HG03521 (cell line): ENCODE measurements around the gene FBXO42.

ENCODE experiments used
- ATAC-seq: cut with Tn5 transposase; IDR thresholded peaks from one replicate; pipeline ENCODE4 v1.9.1; 2021; ENCODE audit warnings: mild to moderate bottlenecking, moderate library complexity; ENCODE audit not compliant: unreplicated experiment

Gene FBXO42

GRCh38 chr1:16244650-16245285 is 107.5 kb downstream of the FBXO42 start:
- no peak for ATAC-seq

GRCh38 chr1:16243936-16244649 is 108.2 kb downstream of the FBXO42 start:
- no peak for ATAC-seq

- ATAC-seq: no peak
These were observed 109.1 kb downstream of the FBXO42 start for GRCh38 chr1:16243215-16243610.

GRCh38 chr1:16242556-16243214 is 109.6 kb downstream of the FBXO42 start:
- no peak for ATAC-seq

GRCh38 chr1:16241221-16241708 is 111.0 kb downstream of the FBXO42 start:
- ATAC-seq: no peak

- ATAC-seq: no peak
These were observed 112.2 kb downstream of the FBXO42 start for GRCh38 chr1:16239972-16240491.

GRCh38 chr1:16237343-16237830 is 114.9 kb downstream of the FBXO42 start:
- no peak for ATAC-seq

GRCh38 chr1:16236511-16237342 is 115.6 kb downstream of the FBXO42 start, which contains the start of gene CPLANE2:
Gene CPLANE2, minus strand, starts transcription at chr1:16237183. Its CDS starts 441 bp downstream, at chr1:16236742.
- peak; percentile 91 for ATAC-seq

- ATAC-seq: peak; percentile 35
These were observed 116.3 kb downstream of the FBXO42 start for GRCh38 chr1:16235944-16236510.

- no peak for ATAC-seq
These were observed 116.9 kb downstream of the FBXO42 start for GRCh38 chr1:16235347-16235746.

- no peak for ATAC-seq
These were observed 118.8 kb downstream of the FBXO42 start for GRCh38 chr1:16233431-16233830.

- ATAC-seq: no peak
These were observed 120.0 kb downstream of the FBXO42 start for GRCh38 chr1:16232316-16232710.

GRCh38 chr1:16231331-16232315 is 120.7 kb downstream of the FBXO42 start:
- no peak for ATAC-seq

- no peak for ATAC-seq
These were observed 121.5 kb downstream of the FBXO42 start for GRCh38 chr1:16230744-16231143.

- ATAC-seq: no peak
These were observed 122.1 kb downstream of the FBXO42 start for GRCh38 chr1:16229976-16230740.

- ATAC-seq: no peak
These were observed 125.6 kb downstream of the FBXO42 start for GRCh38 chr1:16226490-16227179.

GRCh38 chr1:16226129-16226489 is 126.2 kb downstream of the FBXO42 start:
- no peak for ATAC-seq

- no peak for ATAC-seq
These were observed 127.8 kb downstream of the FBXO42 start for GRCh38 chr1:16224472-16224871.
